WTC11 (cell line): ENCODE measurements around the gene GCFC2. TPM values are rescaled to one million over a fixed set of nuclear protein-coding genes. Genes with fewer than 3 reads are reported as not detected.

Experiments used
- ATAC-seq: fragments of 200-7000 bp; cut with Tn5 transposase; 2 replicates; pipeline ENCODE4 v1.10.0; 2021; ENCODE audit warnings: mild to moderate bottlenecking, moderate library complexity
- CTCF ChIA-PET: fragments of 300-600 bp; sonication (Branson Sonifier 250); formaldehyde crosslinking; loops from one replicate; lab custom pipeline; 2021; ENCODE audit warnings: antibody characterized with exemption; lab: Charles Lee
- POLR2A ChIA-PET: fragments of 350-600 bp; sonication (Branson Sonifier 250); formaldehyde crosslinking; loops from one replicate; lab custom pipeline; 2021; ENCODE audit warnings: antibody characterized with exemption; lab: Charles Lee
- DNase-seq: peaks from one replicate; pipeline ENCODE4 v3.0.0; 2021; ENCODE audit warnings: low spot score
- H3K27ac Mint-ChIP-seq: 2 replicates; pipeline ENCODE4 v1.8.0; 2021; ENCODE audit warnings: mixed read lengths
- H3K27me3 Mint-ChIP-seq: 2 replicates; pipeline ENCODE4 v1.8.0; 2021; ENCODE audit warnings: low read depth, mild to moderate bottlenecking, moderate library complexity, mixed read lengths
- H3K36me3 Mint-ChIP-seq: 2 replicates; pipeline ENCODE4 v1.8.0; 2021; ENCODE audit warnings: mixed read lengths
- H3K4me1 Mint-ChIP-seq: 2 replicates; pipeline ENCODE4 v1.8.0; 2022; ENCODE audit warnings: mixed read lengths
- H3K4me3 Mint-ChIP-seq: 2 replicates; pipeline ENCODE4 v1.8.0; 2021; ENCODE audit warnings: mild to moderate bottlenecking, moderate library complexity, mixed read lengths
- H3K9me3 Mint-ChIP-seq: 2 replicates; pipeline ENCODE4 v1.8.0; 2021; ENCODE audit warnings: mixed read lengths
- CREB1 ChIP-seq: sonication (generic); formaldehyde crosslinking; IDR thresholded peaks from 2 replicates; pipeline ENCODE4 v1.8.0; 2023; ENCODE audit warnings: mild to moderate bottlenecking, missing genetic modification reagents
- CTCF ChIP-seq: fragments of 200-600 bp; IDR thresholded peaks from 2 replicates; pipeline ENCODE4 v1.8.0; 2022; ENCODE audit warnings: antibody characterized with exemption
- GRHL2 ChIP-seq: fragments of 250-450 bp; sonication (Bioruptor Pico); IDR thresholded peaks from 2 replicates; pipeline ENCODE4 v1.8.0; 2022; ENCODE audit warnings: mild to moderate bottlenecking, moderate library complexity; ENCODE audit not compliant: insufficient replicate concordance, severe bottlenecking
- IRF2 ChIP-seq: sonication (generic); formaldehyde crosslinking; IDR thresholded peaks from 2 replicates; pipeline ENCODE4 v1.8.0; 2022; ENCODE audit warnings: low read depth, missing genetic modification reagents, borderline replicate concordance
- PRDM15 ChIP-seq: sonication (generic); formaldehyde crosslinking; IDR thresholded peaks from 2 replicates; pipeline ENCODE4 v1.8.0; 2022; ENCODE audit warnings: missing genetic modification reagents
- RELA ChIP-seq: sonication (generic); formaldehyde crosslinking; IDR thresholded peaks from 2 replicates; pipeline ENCODE4 v1.8.1; 2022; ENCODE audit warnings: missing genetic modification reagents, mild to moderate bottlenecking, borderline replicate concordance
- RORB ChIP-seq: fragments of 250-450 bp; sonication (Bioruptor Pico); IDR thresholded peaks from 2 replicates; pipeline ENCODE4 v1.9.0; 2021; ENCODE audit warnings: mild to moderate bottlenecking
- TCF7 ChIP-seq: sonication (generic); formaldehyde crosslinking; IDR thresholded peaks from 2 replicates; pipeline ENCODE4 v1.8.0; 2022; ENCODE audit warnings: mild to moderate bottlenecking, low read depth, missing genetic modification reagents, moderate library complexity
- ZBTB21 ChIP-seq: sonication (generic); formaldehyde crosslinking; IDR thresholded peaks from 2 replicates; pipeline ENCODE4 v1.8.1; 2023; ENCODE audit warnings: mild to moderate bottlenecking, missing genetic modification reagents, borderline replicate concordance
- ZNF232 ChIP-seq: sonication (generic); formaldehyde crosslinking; IDR thresholded peaks from 2 replicates; pipeline ENCODE4 v1.8.0; 2022; ENCODE audit warnings: mild to moderate bottlenecking, missing genetic modification reagents
- ZNF396 ChIP-seq: fragments of 250-450 bp; sonication (Bioruptor Pico); IDR thresholded peaks from 2 replicates; pipeline ENCODE4 v1.8.0; 2021; ENCODE audit warnings: mild to moderate bottlenecking, moderate library complexity, borderline replicate concordance
- ZNF416 ChIP-seq: fragments of 250-450 bp; sonication (Bioruptor Pico); IDR thresholded peaks from 2 replicates; pipeline ENCODE4 v1.9.0; 2021; ENCODE audit warnings: mild to moderate bottlenecking, inconsistent platforms
- ZNF423 ChIP-seq: fragments of 250-450 bp; sonication (Bioruptor Pico); IDR thresholded peaks from 2 replicates; pipeline ENCODE4 v2.1.2; 2022; ENCODE audit warnings: mild to moderate bottlenecking, moderate library complexity
- ZNF671 ChIP-seq: fragments of 250-450 bp; sonication (Bioruptor Pico); IDR thresholded peaks from 2 replicates; pipeline ENCODE4 v1.8.0; 2021; ENCODE audit warnings: mild to moderate bottlenecking
- total RNA-seq: library from RNA; stranded (reverse); gene quantifications from 3 replicates; pipeline ENCODE4 v1.2.3, GENCODE V29; 2021
- TF ChIP-seq, protein P1 (sequence below): sonication (generic); formaldehyde crosslinking; IDR thresholded peaks from 2 replicates; pipeline ENCODE4 v1.8.1; 2023; ENCODE audit warnings: mild to moderate bottlenecking, missing genetic modification reagents
- TF ChIP-seq, protein P2 (sequence below): sonication (generic); formaldehyde crosslinking; IDR thresholded peaks from 2 replicates; pipeline ENCODE4 v1.8.1; 2022; ENCODE audit warnings: low read depth, missing genetic modification reagents, borderline replicate concordance
- TF ChIP-seq, protein P3 (sequence below): sonication (generic); formaldehyde crosslinking; IDR thresholded peaks from 2 replicates; pipeline ENCODE4 v1.8.1; 2023; ENCODE audit warnings: mild to moderate bottlenecking, missing genetic modification reagents
- TF ChIP-seq, protein P4 (sequence below): fragments of 250-450 bp; sonication (Bioruptor Pico); IDR thresholded peaks from 2 replicates; pipeline ENCODE4 v1.9.0; 2021; ENCODE audit warnings: mild to moderate bottlenecking, borderline replicate concordance
- TF ChIP-seq, protein P5 (sequence below): fragments of 250-450 bp; sonication (Bioruptor Pico); IDR thresholded peaks from 2 replicates; pipeline ENCODE4 v1.8.0; 2021; ENCODE audit warnings: mild to moderate bottlenecking

Gene GCFC2
- total RNA-seq, 1 experiment from 2014 or later = 14.4 TPM

- peak within 1 kb of the TSS; percentile 94 for H3K4me3 Mint-ChIP-seq
- peaks cover 10% of the 10 kb centered on the region; the same call in 1 of the 2 replicates for H3K4me1 Mint-ChIP-seq
- 0 out of 2 replicates have a peak, but pooled peaks cover 4% of the 10 kb centered on the region for H3K9me3 Mint-ChIP-seq
- DNase-seq (peak; percentile 77), ATAC-seq (peak; percentile 98)
- H3K36me3 Mint-ChIP-seq = peaks cover 34% of the 10 kb centered on the region
- ChIA-PET CTCF (interaction anchor here (1.2 to 2.7 kb wide), 4 partner anchors 9 to 30 kb away, joined by 3 to 13 read pairs (median 10); no protein-coding TSS in a partner anchor), POLR2A (interaction anchor here (0.7 kb wide), 1 partner anchor 785 kb away, joined by 3 read pairs; no protein-coding TSS in a partner anchor)
- peak within 1 kb of the TSS; percentile 94 for H3K27ac Mint-ChIP-seq
- H3K27me3 Mint-ChIP-seq = no peaks in the 10 kb centered on the region
- no peak for TF ChIP-seq PRDM15
- TF ChIP-seq IRF2 (CRISPR knock-in tag) = no peak
- no peak for TF ChIP-seq RORB (CRISPR knock-in tag)
- TF ChIP-seq, protein P1, sequence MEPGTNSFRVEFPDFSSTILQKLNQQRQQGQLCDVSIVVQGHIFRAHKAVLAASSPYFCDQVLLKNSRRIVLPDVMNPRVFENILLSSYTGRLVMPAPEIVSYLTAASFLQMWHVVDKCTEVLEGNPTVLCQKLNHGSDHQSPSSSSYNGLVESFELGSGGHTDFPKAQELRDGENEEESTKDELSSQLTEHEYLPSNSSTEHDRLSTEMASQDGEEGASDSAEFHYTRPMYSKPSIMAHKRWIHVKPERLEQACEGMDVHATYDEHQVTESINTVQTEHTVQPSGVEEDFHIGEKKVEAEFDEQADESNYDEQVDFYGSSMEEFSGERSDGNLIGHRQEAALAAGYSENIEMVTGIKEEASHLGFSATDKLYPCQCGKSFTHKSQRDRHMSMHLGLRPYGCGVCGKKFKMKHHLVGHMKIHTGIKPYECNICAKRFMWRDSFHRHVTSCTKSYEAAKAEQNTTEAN (CRISPR knock-in tag) = 0 out of 2 replicates have a peak, but pooled peaks have one; percentile 66
- TF ChIP-seq RELA (CRISPR knock-in tag) = no peak; the same call in none of the 2 replicates
- TF ChIP-seq ZNF396 (CRISPR knock-in tag) = no peak
- TF ChIP-seq, protein P2, sequence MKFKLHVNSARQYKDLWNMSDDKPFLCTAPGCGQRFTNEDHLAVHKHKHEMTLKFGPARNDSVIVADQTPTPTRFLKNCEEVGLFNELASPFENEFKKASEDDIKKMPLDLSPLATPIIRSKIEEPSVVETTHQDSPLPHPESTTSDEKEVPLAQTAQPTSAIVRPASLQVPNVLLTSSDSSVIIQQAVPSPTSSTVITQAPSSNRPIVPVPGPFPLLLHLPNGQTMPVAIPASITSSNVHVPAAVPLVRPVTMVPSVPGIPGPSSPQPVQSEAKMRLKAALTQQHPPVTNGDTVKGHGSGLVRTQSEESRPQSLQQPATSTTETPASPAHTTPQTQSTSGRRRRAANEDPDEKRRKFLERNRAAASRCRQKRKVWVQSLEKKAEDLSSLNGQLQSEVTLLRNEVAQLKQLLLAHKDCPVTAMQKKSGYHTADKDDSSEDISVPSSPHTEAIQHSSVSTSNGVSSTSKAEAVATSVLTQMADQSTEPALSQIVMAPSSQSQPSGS (CRISPR knock-in tag) = no peak
- TF ChIP-seq TCF7 (CRISPR knock-in tag) = no peak
- no peak for TF ChIP-seq CTCF
- TF ChIP-seq, protein P3, sequence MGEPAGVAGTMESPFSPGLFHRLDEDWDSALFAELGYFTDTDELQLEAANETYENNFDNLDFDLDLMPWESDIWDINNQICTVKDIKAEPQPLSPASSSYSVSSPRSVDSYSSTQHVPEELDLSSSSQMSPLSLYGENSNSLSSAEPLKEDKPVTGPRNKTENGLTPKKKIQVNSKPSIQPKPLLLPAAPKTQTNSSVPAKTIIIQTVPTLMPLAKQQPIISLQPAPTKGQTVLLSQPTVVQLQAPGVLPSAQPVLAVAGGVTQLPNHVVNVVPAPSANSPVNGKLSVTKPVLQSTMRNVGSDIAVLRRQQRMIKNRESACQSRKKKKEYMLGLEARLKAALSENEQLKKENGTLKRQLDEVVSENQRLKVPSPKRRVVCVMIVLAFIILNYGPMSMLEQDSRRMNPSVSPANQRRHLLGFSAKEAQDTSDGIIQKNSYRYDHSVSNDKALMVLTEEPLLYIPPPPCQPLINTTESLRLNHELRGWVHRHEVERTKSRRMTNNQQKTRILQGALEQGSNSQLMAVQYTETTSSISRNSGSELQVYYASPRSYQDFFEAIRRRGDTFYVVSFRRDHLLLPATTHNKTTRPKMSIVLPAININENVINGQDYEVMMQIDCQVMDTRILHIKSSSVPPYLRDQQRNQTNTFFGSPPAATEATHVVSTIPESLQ (CRISPR knock-in tag) = no peak
- TF ChIP-seq GRHL2 (CRISPR knock-in tag) = no peak
- TF ChIP-seq ZNF232 (CRISPR knock-in tag) = no peak
- no peak for TF ChIP-seq CREB1 (CRISPR knock-in tag)
- TF ChIP-seq ZNF671 (CRISPR knock-in tag) = no peak
- TF ChIP-seq ZBTB21 (CRISPR knock-in tag) = no peak
- TF ChIP-seq, protein P4, sequence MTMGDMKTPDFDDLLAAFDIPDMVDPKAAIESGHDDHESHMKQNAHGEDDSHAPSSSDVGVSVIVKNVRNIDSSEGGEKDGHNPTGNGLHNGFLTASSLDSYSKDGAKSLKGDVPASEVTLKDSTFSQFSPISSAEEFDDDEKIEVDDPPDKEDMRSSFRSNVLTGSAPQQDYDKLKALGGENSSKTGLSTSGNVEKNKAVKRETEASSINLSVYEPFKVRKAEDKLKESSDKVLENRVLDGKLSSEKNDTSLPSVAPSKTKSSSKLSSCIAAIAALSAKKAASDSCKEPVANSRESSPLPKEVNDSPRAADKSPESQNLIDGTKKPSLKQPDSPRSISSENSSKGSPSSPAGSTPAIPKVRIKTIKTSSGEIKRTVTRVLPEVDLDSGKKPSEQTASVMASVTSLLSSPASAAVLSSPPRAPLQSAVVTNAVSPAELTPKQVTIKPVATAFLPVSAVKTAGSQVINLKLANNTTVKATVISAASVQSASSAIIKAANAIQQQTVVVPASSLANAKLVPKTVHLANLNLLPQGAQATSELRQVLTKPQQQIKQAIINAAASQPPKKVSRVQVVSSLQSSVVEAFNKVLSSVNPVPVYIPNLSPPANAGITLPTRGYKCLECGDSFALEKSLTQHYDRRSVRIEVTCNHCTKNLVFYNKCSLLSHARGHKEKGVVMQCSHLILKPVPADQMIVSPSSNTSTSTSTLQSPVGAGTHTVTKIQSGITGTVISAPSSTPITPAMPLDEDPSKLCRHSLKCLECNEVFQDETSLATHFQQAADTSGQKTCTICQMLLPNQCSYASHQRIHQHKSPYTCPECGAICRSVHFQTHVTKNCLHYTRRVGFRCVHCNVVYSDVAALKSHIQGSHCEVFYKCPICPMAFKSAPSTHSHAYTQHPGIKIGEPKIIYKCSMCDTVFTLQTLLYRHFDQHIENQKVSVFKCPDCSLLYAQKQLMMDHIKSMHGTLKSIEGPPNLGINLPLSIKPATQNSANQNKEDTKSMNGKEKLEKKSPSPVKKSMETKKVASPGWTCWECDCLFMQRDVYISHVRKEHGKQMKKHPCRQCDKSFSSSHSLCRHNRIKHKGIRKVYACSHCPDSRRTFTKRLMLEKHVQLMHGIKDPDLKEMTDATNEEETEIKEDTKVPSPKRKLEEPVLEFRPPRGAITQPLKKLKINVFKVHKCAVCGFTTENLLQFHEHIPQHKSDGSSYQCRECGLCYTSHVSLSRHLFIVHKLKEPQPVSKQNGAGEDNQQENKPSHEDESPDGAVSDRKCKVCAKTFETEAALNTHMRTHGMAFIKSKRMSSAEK (CRISPR knock-in tag) = no peak
- TF ChIP-seq ZNF416 = no peak
- TF ChIP-seq, protein P5, sequence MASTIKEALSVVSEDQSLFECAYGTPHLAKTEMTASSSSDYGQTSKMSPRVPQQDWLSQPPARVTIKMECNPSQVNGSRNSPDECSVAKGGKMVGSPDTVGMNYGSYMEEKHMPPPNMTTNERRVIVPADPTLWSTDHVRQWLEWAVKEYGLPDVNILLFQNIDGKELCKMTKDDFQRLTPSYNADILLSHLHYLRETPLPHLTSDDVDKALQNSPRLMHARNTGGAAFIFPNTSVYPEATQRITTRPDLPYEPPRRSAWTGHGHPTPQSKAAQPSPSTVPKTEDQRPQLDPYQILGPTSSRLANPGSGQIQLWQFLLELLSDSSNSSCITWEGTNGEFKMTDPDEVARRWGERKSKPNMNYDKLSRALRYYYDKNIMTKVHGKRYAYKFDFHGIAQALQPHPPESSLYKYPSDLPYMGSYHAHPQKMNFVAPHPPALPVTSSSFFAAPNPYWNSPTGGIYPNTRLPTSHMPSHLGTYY (CRISPR knock-in tag) = no peak
- TF ChIP-seq ZNF423 (CRISPR knock-in tag) = no peak
Measured at GRCh38 chr2:75646583-75647425, 63.9 kb downstream of the GCFC2 start, which contains the start of gene MRPL19. Gene MRPL19, plus strand, starts transcription at chr2:75646783. Its CDS starts 25 bp downstream, at chr2:75646808.
